Fibroblast of peridontal ligament (primary cell): ENCODE results near the gene ITGBL1.

Source experiments
- DNase-seq: peaks from one replicate; pipeline ENCODE4 v3.0.0-alpha.2; 2010; ENCODE audit errors: extremely low read depth

The ITGBL1 gene, protein sequence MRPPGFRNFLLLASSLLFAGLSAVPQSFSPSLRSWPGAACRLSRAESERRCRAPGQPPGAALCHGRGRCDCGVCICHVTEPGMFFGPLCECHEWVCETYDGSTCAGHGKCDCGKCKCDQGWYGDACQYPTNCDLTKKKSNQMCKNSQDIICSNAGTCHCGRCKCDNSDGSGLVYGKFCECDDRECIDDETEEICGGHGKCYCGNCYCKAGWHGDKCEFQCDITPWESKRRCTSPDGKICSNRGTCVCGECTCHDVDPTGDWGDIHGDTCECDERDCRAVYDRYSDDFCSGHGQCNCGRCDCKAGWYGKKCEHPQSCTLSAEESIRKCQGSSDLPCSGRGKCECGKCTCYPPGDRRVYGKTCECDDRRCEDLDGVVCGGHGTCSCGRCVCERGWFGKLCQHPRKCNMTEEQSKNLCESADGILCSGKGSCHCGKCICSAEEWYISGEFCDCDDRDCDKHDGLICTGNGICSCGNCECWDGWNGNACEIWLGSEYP

DNA sequence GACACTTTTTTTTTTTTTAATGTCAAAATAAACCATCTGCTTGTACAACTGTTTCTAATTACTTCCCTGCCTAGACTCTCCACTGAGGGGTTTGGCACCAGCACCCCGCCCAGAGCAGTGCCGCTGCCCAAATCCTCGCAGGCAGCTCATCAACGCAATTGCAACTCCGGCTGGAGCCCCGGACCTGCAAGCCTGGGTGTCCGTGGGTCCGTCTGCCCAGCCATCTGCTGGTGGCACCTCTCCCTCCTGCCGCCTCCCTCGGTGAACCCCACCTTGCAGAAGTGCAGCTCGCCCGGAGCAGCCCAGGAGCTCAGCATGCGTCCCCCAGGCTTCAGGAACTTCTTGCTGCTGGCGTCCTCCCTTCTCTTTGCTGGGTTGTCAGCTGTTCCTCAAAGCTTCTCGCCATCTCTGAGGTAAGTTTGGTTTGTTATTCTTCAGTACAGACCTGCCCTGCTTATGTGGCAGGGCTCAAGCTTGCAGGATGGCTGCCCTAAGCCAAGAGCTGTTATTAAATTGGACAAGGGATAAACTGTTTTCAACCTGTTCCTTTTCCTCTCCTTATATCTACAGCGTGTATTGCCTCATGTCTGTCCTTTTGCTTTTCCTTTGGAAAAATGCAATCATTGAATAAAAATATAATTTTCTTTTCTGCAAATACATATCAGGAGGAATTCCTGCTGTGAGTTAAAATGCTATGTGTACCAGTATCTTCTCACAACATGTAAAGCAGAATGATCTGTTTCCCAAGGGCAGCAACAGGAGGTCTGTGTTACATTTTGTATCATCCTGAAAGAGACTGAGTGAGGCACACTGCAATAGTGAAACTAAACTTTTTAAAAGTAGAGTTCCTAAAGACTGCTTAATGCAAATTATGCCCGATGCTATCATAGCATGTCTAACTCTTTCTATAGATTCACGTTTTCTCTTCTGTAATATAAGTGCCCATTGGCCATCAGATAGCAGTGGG lies at the start of gene ITGBL1:
Gene ITGBL1 (plus strand): TSS at position 157 of the 967 bp plus-strand sequence. CDS start 159 bp downstream, at position 316.
- DNase-seq = peak; percentile 77

DNA sequence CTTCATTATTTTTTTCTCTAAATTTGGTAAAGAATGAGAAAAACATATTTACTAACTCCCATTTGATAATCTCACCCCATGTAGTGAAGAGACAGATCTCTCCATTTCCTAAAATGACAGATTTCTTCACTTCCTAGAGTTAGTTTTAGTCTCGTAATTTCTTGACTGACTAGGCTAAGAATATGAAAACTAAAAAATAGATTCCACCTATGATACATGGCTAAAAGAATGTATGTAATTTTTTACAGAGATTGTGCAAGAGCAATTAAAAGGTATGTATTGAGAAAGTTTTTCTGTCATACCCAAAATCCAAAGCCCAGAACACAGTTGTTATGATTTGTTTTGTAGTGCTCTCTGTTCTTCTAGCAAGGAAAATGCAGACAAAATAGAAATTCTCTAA lies 45.7 kb upstream of the ITGBL1 start:
- DNase-seq = no peak

DNA sequence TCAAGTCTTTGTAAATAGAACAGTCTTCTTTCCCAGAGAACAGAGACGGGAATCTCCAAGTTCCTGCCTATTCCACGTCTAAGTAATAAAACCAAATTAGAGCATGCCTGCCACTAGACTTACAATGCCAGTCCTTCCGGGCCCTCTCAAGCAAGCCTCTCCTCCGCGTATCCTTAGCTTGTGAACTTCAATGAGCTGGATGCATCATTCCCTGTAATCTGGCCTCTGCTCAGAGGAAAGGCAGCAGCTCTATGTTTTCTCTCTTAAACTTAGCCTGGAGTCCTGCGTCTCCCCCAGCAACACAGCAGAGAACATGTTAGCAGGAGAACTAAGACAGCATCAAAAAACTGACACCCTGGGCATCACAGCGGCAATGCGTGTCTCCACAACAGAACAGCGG lies 44.3 kb upstream of the ITGBL1 start:
- no peak for DNase-seq

DNA sequence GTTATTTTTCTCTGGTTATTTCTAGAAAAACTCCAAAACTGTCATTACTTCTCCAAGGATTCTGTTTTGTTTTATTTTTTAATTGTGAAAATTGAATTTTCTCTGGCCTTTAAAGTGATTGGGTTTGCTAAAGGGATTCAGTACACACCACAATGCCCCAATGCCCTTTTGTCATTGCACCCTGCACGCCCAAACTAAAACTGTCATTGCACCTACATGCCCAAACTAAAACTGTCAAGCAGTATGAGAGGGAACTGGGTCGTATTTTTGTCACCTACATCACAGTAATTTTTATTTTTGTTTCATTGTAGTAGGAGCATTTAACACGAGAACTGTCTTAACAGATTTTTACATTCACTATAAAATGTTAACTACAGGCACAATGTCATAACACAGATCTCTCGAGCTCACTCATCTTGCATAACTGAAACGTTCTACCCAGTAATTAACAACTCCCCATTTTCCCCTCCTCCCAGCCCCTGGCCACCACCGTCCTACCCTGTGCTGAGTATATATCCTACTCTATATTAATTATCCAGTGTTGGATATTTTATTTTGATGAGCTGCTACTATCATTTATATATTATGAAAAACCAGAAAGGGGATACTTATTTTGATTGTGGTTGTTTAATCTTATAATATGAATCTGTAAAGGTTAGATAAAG lies 43.4 kb upstream of the ITGBL1 start:
- no peak for DNase-seq

DNA sequence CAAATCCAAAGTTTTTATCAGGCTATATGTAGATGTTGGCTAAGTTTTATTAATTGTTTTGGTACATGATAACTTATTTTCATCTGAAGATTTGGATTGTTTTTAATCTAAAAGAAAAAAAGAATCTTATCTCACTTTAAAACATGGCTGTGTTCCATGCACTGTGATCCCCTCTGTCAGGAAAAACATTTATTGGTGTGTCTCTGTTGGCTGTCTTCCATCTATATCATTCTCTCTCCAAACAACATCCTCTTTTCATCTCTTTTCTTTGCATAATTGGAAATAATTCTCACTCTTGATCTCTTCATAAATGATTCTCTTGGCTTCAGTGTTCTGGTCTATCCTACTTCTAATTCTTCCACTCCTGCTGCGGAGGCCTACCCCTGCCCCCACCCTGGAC lies 40.4 kb upstream of the ITGBL1 start:
- DNase-seq = no peak

DNA sequence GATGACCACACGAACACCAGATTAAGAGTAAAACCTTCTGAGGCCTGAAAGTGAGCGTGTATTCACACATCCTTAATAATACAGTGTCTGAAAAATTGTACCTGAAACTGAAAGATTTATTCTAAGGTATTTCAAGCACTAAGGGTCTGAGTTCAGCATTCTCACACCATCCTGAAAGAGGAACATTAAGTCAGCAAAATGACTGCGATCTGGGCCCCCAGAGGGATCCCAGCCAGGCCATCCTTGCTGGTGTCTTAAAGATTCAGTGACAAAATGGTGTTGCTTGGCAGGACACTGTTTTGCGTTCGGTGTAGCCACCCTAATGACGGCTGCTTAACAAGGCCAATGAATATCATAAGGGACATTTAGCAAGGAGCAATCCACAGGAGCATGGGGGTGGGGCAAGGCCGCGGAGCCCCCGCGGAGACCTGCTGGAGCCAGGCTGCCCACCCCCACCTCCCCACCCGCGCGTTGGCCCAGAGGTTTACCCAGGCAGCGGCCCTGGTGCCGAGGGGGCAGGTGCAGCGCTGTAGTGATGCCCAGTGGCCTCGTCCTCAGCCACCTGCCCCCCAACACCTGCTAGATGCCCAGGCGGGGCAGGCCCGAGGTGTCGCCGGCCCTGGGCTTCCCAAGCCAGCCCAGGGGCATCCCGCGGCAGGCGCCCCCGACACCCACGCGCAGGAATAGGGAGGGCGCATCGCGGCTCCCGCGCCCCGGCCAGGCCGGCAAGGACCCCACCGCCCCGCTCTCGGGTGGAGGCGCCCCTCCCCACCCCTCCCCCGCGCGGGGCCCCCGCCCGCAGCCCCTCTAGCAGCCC lies 36.9 kb upstream of the ITGBL1 start:
- no peak for DNase-seq

DNA sequence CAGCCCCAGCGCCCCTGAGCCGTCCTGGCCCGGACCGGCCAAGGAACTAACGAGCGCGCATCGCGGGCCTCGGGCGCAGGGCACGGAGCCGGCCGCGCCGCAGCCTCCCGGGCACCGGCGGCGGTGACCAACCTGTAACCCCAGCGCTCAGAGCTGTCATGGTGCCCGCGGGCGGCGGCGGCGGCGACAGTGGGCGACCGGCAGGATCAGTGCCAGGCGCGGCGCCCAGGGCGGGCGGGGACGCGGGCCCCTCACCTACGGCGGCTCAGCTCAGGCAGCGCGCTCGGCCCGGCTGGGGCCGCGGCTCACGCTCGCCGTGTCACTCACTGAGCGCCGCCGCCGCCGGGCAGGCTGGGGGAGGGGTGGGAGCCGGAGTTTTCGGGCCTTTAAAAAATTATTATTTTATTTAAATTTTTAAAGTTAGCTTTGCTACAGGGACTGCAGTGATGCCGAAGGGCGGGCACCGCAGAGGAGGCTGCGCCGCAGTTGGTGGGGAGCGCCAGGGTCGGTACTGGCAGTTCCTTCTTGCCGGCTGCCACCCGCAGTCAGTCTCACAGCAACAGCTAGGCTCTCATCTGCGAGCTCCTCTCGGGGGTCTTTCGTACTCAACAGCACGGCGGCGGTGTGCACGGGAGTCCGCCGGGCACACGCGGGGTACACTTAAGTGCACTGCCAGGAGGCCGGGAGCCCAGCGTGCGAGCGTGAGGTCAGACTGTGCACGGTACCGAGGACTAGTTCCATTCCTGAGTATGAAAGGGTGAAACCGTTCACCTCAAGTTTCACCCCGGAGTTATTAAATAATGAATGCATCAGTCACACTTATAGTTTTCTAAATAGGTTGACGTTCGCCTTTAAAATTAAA lies 36.1 kb upstream of the ITGBL1 start, which contains the start of gene NALCN:
Gene NALCN (minus strand): TSS at position 328 of the 862 bp plus-strand sequence. CDS start 17,382 bp downstream, outside the sequence.
- no peak for DNase-seq

DNA sequence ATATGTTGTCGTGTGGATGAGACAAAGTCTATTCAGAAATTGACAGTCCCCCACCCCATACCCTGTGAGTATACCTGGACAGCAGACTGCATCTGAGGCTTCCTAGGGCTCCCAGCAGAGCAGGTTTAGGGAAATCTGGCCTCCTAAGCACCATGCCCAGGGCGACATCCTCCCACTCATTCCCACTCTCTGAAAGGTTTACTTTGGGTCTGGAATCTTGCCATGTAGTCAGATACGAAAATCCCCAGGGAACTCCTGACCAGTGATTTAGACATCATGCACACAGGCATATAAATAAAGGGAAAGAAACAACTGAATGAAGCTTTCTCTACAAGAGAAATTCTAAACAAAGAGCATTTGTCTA lies 35.5 kb upstream of the ITGBL1 start:
- peak; percentile 39 for DNase-seq

DNA sequence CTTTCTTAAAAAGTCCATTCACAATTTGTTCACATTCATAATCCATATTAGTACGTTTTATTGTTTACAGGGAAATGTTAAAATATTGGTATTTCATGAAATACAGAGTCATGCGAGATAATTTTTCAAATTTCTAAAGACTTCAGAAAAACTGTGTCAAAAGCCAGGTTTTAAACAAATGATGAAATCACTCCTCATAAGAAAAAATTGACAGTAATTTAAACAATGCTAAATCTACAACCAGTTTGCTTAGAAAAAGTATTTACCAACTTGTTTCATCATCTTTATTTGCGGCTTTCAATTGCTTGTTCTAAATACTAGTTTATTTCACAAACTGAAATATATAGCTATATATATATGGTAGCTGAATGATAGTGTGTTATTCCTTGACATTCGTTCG lies 35.0 kb upstream of the ITGBL1 start:
- DNase-seq = no peak

DNA sequence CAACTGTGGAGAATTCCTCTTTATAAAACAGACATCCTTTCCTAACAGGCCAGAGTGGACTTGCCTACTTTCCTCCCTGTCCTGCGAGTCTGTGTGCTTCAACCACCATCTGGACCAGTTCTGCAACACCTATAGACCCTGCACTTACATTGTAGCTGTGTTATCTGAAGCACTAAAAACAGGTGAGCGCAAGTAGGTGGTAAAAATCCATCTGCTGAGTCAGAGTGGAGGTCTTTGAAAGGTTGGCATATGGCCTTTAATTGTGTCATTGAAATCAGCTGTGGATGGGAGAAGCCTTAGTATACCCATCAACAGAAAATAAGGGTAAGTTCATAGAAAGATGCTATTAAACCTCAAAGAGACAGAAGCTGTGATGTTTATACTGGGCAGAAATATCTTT lies 28.6 kb upstream of the ITGBL1 start:
- no peak for DNase-seq

DNA sequence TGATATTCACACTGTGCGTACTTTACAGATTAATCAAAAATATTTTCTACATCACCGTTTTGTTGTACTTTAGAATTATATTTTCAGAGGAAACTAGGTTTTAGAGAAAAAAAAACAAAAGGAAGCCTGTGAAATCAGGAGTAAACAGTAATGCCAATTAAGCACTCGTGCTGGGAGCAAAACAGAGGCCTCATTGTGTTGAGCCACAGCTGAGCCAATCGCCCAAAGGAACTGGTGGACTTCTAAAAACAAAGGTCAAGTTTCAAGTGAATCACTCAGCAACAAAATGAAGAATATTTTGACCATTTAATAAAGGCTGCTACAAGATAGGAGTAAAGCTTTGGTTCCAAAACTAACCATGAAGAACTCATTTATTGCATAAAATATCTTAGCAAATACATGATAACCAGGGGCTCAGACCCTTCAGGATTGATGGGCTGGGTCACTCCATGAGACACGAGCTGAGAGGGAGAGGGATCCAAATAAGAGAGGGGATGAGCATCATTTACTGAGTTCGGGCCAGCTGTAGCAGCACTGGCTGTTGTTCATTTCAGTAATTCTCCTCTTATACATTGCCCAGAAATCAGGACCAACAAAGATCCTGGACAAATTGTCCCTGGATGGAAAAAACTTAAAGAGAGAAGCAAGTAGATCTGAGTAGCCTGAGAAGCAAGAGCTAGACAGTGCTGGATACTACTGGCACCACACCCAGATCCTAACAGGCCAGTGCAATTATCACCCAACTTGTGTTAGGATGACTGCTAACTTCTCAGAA lies 27.9 kb upstream of the ITGBL1 start:
- DNase-seq = peak; percentile 40

DNA sequence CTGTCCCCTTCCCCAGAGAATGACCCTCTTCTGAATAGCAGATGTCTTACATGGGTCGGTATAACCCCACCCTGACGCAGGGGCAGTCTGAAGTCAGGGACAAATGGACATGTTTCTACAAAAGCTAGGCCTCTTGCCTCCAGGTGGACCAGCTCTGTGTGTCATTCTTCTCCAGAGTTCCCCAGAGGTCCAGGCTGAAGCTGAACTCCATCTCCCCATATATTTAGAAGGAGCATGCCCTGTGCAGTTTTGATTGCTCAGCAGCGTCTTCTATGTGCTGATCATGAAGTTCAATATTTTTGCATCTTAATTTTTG lies 27.4 kb upstream of the ITGBL1 start:
- DNase-seq = no peak

DNA sequence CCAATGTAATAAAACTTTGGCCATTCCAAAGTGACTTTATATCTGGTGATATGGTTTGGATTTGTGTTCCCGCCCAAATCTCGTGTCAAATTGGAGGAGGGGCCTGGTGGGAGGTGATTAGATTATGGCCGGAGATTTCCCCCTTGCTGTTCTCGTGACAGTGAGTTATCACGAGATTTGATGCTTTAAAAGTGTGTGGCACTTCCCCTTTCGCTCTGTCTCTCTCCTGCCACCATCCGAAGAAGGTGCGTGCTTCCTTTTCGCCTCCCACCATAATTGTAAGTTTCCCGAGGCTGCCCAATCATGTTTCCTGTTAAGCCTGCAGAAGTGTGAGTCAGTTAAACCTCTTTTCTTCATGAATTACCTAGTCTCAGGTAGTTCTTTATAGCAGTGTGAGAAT lies 26.9 kb upstream of the ITGBL1 start:
- DNase-seq = no peak

DNA sequence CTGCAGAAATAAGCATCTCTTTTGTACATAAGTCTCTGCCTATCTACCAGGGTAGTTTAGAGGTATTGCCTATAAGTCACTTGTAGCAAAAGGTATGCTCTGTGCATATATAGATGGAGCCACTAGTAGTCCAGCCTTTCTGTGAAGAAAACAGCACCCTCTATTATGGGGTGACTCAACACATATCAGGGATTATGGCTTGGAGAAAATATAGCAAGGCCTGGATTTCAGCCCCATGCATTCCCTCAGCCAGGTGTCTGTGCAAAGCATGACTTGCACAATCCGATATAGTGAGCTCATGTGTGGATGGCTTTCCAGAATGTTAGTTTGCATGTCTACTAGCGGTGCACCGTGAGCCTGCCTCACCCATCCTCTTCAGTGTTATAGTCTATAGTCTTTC lies 22.7 kb upstream of the ITGBL1 start:
- no peak for DNase-seq

DNA sequence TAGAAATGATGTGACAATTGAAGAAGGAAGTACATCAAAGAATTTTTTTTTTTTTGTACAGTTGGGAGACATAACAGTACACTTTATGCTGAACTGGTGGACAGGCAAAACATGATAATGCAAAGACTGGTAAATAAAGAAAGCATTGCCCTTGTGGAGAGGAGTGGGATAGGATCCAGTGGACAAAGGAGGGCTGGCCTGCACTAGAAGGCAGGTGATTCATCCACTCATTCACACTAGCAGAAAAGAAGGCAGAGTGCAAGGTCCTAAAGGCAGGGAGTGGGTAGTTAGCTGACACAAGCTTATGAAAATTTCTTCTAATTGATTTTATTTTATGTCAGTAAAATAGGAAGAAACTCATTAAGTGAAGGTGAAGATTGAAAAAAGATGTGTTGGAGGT lies 18.6 kb upstream of the ITGBL1 start:
- DNase-seq = no peak

DNA sequence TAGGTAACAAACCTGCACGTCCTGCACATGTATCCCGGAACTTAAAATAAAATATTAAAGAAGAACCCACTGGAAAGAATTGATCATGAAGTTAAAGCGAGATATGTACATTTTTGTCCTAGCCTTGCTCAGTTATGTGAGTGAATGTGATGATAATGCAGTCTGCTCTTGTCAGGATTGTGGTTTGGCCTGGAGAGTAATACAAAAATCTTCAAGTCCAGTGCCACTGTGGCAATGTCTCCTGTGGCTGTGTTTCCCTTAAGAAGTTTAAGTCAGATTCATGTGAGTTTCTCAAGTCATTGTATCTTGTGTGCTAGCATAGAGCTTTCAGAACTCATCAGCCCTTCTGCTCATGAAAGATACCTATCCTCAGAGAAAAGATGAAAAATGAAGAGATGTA lies 18.0 kb upstream of the ITGBL1 start:
- no peak for DNase-seq

DNA sequence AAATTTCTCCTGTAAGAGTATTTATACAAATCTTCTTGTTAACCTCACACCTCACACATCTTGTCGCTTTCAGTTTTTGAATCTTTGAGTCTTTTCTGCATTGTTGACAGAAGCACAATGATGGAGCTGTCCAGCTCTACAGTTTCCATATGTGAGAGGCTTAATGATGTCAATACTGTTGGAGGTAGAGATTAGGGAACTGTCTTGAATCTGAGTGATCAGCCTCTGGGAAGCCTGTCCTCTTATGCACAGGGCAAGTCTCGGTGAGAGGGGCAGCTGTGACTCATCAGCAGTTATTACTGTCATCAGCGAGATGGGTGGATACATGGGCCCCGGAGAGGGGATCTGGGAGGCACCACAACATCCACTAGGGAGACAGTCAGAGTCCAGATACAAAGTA lies 4.6 kb upstream of the ITGBL1 start:
- DNase-seq = no peak

DNA sequence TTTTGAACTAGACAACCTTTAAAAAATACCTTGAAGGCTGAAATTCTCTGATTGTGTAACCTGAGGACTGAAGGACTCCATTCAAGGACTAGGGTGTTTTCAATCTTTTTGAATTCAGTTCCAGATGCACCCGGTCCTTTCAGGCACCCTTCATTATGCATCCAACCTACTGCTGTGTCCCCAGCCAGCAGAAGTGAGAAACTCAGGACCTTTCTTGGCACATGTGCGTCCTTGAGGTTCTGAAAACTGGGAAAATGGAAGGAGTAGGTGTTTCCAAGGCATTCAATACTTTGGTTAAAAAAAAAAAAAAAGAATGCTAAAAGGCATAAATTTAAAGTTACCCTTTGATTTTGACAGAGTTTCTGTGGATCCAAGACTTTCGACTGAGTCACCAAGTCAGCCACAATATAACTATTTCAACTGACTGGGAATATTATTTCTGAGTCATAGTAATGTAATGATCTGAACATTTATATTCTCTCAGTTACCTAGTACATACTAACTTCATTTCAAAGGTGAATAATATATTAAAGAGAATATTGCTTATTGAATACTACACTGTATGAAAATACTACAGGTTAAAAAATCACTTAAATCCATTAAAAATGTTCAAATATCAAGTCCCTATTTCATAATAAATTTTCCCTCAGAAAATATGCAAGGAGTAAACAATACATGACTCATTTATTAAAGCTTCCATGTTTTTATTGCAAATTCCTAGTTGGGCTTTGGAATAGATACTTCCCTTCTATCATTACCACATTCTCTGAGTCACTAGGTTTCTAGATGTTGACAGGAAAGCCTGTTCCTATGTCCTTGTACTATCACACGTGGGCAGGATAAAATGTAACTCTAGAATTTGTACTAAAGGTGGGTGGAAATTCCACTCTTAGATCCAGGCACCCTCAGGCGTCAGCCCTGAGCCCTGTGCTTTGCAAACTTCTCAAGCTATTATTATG lies 2.4 kb upstream of the ITGBL1 start:
- peak; percentile 87 for DNase-seq
